Measurements from ENCODE around the gene HOXD8. TPM values are rescaled to one million over a fixed set of nuclear protein-coding genes. Genes with fewer than 3 reads are reported as not detected.

The HOXD8 gene
- total RNA-seq, 6 donors from 2014 or later = 0.43 to 2.3 (median 0.74) TPM; not detected in 1

DNA sequence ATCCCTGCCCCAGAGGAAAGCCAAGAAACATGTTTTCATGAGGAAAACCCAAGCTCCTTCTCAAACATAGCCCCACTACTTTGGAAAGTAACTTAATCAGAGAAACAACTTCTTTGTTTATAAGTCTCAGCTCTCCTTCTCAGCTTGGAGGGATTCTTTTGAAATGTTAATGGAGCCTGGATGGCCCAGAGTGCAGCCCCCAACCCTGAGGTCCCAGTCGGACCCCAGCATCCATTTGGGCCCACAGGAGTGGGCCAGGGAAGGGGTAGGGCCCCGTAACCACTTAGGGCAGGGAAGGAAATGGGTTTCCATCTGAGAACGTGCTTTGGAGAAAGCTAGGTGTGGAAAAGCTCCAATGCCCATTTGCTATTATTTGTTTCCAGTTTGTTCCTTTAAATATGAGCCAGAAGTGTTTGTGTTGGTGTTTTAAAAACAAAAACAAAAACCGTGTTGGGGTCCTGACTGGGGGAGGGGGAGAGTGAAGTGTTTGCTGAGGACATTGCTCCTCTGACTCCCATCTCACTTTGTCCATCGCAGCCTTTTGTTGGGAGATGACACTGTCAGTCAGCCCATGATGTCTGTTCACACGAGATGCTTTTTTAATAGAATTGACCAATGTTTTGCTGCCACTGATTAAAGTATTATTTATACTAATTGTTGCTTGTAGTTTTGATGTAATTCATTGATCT, 26.0 kb downstream of the HOXD8 start:
- Histone ChIP-seq H3K36me3 (no peaks in the 10 kb centered on the region), H3K9me3 (no peaks in the 10 kb centered on the region), H3K4me1 (peaks cover 14 to 49% (median 25%) of the 10 kb centered on the region in 4 donors), H3K4me3 (no peak overlapping the region), H3K27ac (no peak overlapping the region), H3K27me3 (peaks cover 0 to 86% (median 47%) of the 10 kb centered on the region in 4 donors)
- 10 to 14% methylated on average over 6 of the region's 6 CpGs for WGBS, 2 donors
- ATAC-seq (ENCODE audit: low FRiP score in 2 of 2) = no peak
- DNase-seq = no peak
- no peak for TF ChIP-seq EP300 (IDR thresholded peaks at IDR 0.05)
- TF ChIP-seq POLR2A (IDR thresholded peaks at IDR 0.05) = no peak

DNA sequence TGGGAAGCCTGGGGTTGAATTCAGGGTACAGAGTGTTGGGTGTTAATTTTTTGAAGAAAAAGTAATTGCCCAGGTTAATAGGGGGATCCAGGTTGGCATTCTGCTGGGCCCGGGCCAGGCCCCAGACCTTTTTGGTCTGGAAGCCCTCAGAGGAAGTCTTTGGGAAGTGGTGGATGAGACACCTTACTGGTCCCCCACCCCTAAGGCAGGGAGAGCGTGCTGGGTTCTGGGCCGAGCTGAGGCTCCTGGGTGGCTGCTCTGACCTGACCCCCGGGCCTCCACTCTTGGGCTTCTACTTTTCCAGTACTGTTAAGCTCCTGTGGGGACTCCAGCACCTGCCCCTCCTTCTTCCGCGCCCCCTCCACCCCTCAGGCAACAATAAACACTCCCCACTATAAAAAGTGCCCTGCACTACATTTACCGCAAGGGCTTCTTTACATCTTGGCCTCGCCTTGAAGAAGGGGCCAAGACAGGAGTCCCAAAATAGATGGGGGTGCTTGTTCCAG, 26.8 kb downstream of the HOXD8 start:
- DNase-seq (no peak), ATAC-seq (ENCODE audit: low FRiP score in 2 of 2) (no peak)
- Histone ChIP-seq H3K9me3 (no peaks in the 10 kb centered on the region), H3K4me3 (no peak overlapping the region), H3K27me3 (peaks cover 0 to 86% (median 45%) of the 10 kb centered on the region in 4 donors), H3K4me1 (peaks cover 14 to 52% (median 27%) of the 10 kb centered on the region in 4 donors), H3K27ac (no peak overlapping the region), H3K36me3 (no peaks in the 10 kb centered on the region)
- WGBS, 2 donors = 16 to 36% methylated on average over 7 to 8 of the region's 8 CpGs
- TF ChIP-seq EP300 (IDR thresholded peaks at IDR 0.05) (no peak), POLR2AphosphoS5 (IDR thresholded peaks at IDR 0.05) (no peak), POLR2A (IDR thresholded peaks at IDR 0.05) (no peak)
- TF ChIP-seq, protein P1, sequence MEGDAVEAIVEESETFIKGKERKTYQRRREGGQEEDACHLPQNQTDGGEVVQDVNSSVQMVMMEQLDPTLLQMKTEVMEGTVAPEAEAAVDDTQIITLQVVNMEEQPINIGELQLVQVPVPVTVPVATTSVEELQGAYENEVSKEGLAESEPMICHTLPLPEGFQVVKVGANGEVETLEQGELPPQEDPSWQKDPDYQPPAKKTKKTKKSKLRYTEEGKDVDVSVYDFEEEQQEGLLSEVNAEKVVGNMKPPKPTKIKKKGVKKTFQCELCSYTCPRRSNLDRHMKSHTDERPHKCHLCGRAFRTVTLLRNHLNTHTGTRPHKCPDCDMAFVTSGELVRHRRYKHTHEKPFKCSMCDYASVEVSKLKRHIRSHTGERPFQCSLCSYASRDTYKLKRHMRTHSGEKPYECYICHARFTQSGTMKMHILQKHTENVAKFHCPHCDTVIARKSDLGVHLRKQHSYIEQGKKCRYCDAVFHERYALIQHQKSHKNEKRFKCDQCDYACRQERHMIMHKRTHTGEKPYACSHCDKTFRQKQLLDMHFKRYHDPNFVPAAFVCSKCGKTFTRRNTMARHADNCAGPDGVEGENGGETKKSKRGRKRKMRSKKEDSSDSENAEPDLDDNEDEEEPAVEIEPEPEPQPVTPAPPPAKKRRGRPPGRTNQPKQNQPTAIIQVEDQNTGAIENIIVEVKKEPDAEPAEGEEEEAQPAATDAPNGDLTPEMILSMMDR (IDR thresholded peaks at IDR 0.05) = no peak

DNA sequence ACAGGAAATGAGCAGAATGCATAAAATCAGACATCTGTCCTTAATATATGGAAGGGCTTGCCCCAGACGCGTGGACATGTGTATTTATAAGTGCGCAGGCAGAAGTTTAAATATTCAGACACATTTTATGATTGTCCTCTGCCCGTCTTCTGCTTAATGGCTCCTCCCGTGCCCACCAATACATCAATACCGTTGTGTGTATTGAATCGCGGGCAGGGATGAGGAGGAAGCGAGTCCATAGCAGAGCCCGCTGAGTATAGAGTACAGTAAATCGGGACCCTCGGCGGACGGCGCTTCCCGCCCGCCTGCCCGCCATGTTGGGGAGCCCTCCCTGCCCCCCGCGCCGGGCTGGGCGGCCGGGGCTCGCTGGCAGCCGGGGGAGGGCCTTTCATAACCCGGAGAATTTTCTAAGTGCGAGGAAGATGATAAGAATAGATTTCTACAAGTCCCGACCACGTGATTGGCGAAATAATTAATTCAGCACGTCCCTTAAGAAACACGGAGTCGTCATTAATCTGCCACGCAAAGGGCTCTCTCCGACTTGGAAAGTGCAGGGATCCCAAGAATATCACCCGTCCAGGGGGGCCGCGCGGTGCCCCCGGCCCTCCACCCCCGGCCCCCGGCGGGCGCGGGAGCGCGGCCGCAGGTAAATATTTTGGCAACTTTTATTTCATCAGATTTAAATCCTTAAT, 27.4 kb downstream of the HOXD8 start, which contains the start of gene HOXD3:
TSS of gene HOXD3 (plus strand) at position 501 of the 692 bp plus-strand sequence. CDS start 11,808 bp downstream, outside the sequence.
- peak in 1 of 2 donors; percentile 57 for DNase-seq

DNA sequence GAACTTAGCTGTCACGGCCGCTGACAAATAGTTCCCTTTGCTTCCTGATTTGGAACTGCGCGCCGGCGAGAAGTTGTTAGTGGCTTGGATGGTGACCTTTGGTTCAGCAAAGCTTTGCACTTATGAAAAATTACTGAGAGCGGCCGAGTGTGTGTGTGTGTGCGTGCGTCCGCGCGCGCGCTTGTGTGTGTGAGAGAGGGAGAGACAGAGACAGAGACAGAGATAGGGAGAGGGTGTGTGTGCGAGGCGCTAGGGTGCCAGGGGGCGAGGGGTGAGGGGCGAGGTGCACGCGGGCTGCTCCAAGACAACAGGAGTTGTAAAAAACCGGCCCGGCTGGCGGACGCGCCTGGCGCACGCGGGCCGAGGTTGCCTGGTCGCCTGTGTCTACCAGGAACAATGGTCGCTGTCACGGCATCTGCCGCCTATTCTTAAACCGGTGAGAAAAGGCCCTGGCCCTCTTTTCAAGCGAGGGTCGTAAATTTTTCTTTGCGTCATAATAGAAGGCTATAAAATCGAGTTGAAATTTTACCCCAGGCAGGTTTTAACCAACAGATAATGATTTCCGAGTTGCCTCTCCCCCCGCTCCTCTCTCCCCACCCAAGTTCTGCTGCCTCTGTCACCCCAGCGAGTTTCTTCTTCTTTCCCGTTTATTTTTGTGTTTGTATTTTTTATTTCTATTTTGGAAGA, 28.1 kb downstream of the HOXD8 start:
- peaks cover 0 to 83% (median 41%) of the 10 kb centered on the region in 4 donors for H3K27me3 ChIP-seq
- peak in 1 of 2 donors; percentile 80 for DNase-seq
- H3K9me3 ChIP-seq = no peaks in the 10 kb centered on the region
- no peak for ATAC-seq (ENCODE audit: low FRiP score in 2 of 2)
- 10% methylated on average over 38 to 43 of the region's 43 CpGs for WGBS, 2 donors
- H3K27ac ChIP-seq = no peak overlapping the region
- TF ChIP-seq POLR2A (IDR thresholded peaks at IDR 0.05) (no peak), POLR2AphosphoS5 (IDR thresholded peaks at IDR 0.05) (no peak), EP300 (IDR thresholded peaks at IDR 0.05) (no peak)
- TF ChIP-seq, protein P1 (IDR thresholded peaks at IDR 0.05) = no peak
- H3K36me3 ChIP-seq = no peaks in the 10 kb centered on the region
- no peak overlapping the region for H3K4me3 ChIP-seq
- H3K4me1 ChIP-seq = peaks cover 9 to 39% (median 23%) of the 10 kb centered on the region in 4 donors

More for the DNA sequence above, 27.4 kb downstream of the HOXD8 start, which contains the start of gene HOXD3:
- Histone ChIP-seq H3K27me3 (peaks cover 0 to 83% (median 41%) of the 10 kb centered on the region in 4 donors), H3K36me3 (no peaks in the 10 kb centered on the region), H3K4me1 (peaks cover 14 to 46% (median 25%) of the 10 kb centered on the region in 4 donors), H3K9me3 (no peaks in the 10 kb centered on the region), H3K27ac (no peak within 1 kb of the TSS), H3K4me3 (no peak within 1 kb of the TSS)
- TF ChIP-seq POLR2A (IDR thresholded peaks at IDR 0.05) = no peak
- no peak for TF ChIP-seq EP300 (IDR thresholded peaks at IDR 0.05)
- 7 to 9% methylated on average over 34 to 48 of the region's 48 CpGs for WGBS, 2 donors
- ATAC-seq (ENCODE audit: low FRiP score in 2 of 2) = no peak

DNA sequence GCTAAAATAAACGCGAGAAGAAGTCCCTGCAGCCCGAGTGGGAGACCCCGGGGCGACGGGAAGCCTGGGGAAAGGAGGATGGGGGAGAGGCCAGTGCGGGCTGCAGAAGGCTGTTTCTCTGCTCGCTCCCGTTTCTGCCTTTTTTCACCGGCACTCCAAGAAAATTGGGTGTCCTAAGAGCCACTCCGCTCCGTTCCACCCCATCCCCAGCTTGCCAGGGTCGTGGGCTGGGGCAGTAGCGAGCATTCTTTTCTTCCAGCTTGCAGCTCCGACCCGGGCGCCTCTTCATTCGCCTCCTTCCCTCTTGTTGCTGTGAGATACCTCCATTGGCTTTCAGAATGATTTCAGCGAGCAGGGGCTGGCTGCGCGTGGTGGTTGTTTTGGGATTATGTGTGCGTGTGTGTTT, 28.7 kb downstream of the HOXD8 start:
- DNase-seq (no peak), ATAC-seq (ENCODE audit: low FRiP score in 2 of 2) (no peak)
- TF ChIP-seq POLR2A (IDR thresholded peaks at IDR 0.05) = no peak
- Histone ChIP-seq H3K27me3 (peaks cover 0 to 83% (median 42%) of the 10 kb centered on the region in 4 donors), H3K4me3 (no peak overlapping the region), H3K27ac (no peak overlapping the region), H3K9me3 (no peaks in the 10 kb centered on the region), H3K36me3 (no peaks in the 10 kb centered on the region), H3K4me1 (peaks cover 8 to 38% (median 23%) of the 10 kb centered on the region in 4 donors)
- WGBS, 2 donors = 7 to 9% methylated on average over 22 of the region's 22 CpGs

Measured in upper lobe of left lung (tissue), 6 donors.